Smooth muscle cell (in vitro differentiated cells): ENCODE data around the gene PDE7B. TPM values are rescaled to one million over a fixed set of nuclear protein-coding genes. Genes with fewer than 3 reads are reported as not detected.

Experiments used
- DNase-seq: peaks from one replicate; lab custom pipeline; 2025; ENCODE audit not compliant: unreplicated experiment; lab: John Stamatoyannopoulos, UW
- H2AFZ ChIP-seq: fragments of 200-600 bp; sonication (generic); 2 replicates; pipeline ENCODE4 v1.6.0; 2016; ENCODE audit warnings: antibody characterized with exemption, low read depth, mild to moderate bottlenecking
- H3F3A ChIP-seq: fragments of 200-600 bp; sonication (generic); 2 replicates; pipeline ENCODE4 v1.6.0; 2017; ENCODE audit warnings: antibody characterized with exemption, low read depth
- H3K27ac ChIP-seq: fragments of 200-600 bp; sonication (generic); 2 replicates; pipeline ENCODE4 v1.5.1; 2016; ENCODE audit warnings: low read depth, mild to moderate bottlenecking
- H3K27me3 ChIP-seq: fragments of 200-600 bp; sonication (generic); 2 replicates; pipeline ENCODE4 v1.6.1; 2016; ENCODE audit warnings: low read depth, mild to moderate bottlenecking
- H3K36me3 ChIP-seq: fragments of 200-600 bp; sonication (generic); 2 replicates; pipeline ENCODE4 v1.5.1; 2016; ENCODE audit warnings: low read depth
- H3K4me1 ChIP-seq: fragments of 200-600 bp; sonication (generic); 2 replicates; pipeline ENCODE4 v1.5.1; 2016; ENCODE audit warnings: low read depth
- H3K4me2 ChIP-seq: fragments of 200-600 bp; sonication (generic); 2 replicates; pipeline ENCODE4 v1.6.0; 2016; ENCODE audit warnings: mild to moderate bottlenecking
- H3K4me3 ChIP-seq: fragments of 200-600 bp; sonication (generic); 2 replicates; pipeline ENCODE4 v1.5.1; 2016; ENCODE audit warnings: mild to moderate bottlenecking
- H3K79me2 ChIP-seq: fragments of 200-600 bp; sonication (generic); 2 replicates; pipeline ENCODE4 v1.6.0; 2016; ENCODE audit warnings: low read depth, mild to moderate bottlenecking
- H3K9ac ChIP-seq: fragments of 200-600 bp; sonication (generic); 2 replicates; pipeline ENCODE4 v1.6.0; 2016; ENCODE audit warnings: low read depth
- H3K9me3 ChIP-seq: fragments of 200-600 bp; sonication (generic); replicated peaks from 2 replicates; pipeline ENCODE4 v1.5.1; 2016; ENCODE audit warnings: low read depth
- H4K20me1 ChIP-seq: fragments of 200-600 bp; sonication (generic); 2 replicates; pipeline ENCODE4 v1.6.0; 2016; ENCODE audit warnings: low read depth
- CTCF ChIP-seq: fragments of 200-600 bp; sonication (generic); IDR thresholded peaks from 2 replicates; pipeline ENCODE4 v1.5.1; 2017; ENCODE audit warnings: borderline replicate concordance, mild to moderate bottlenecking, antibody characterized with exemption; ENCODE audit not compliant: insufficient read depth, poor library complexity, severe bottlenecking
- WGBS: methylation state at CpG from one replicate; pipeline ENCODE4 v1.1.7; 2016; ENCODE audit warnings: low lambda C conversion rate; 5-methylcytosine and 5-hydroxymethylcytosine counted together
- polyA plus RNA-seq: library from polyadenylated mRNA; unstranded; fragments of >200 nt; fragmentation: Nextera tagmentation; extraction: Ambion mirVana; gene quantifications from 2 replicates; pipeline ENCODE4 v1.2.1, GENCODE V29; 2016
- total RNA-seq: library from RNA; depleted of rRNA; stranded (reverse); fragments of >200 nt; gene quantifications from 2 replicates; pipeline ENCODE4 v1.2.3, GENCODE V29; 2014

PDE7B gene
- total and polyA plus RNA-seq, 2 experiments from 2014 or later, result 23.5 to 36.9 TPM

- Histone ChIP-seq H3K9ac (no peak overlapping the region), H3K36me3 (no peaks in the 10 kb centered on the region), H2AFZ (no peak overlapping the region), H3K4me1 (peaks cover 6% of the 10 kb centered on the region), H3K79me2 (peaks cover 69% of the 10 kb centered on the region), H3F3A (no peaks in the 10 kb centered on the region), H3K4me3 (no peak overlapping the region), H4K20me1 (no peaks in the 10 kb centered on the region), H3K9me3 (no peaks in the 10 kb centered on the region), H3K27me3 (no peaks in the 10 kb centered on the region), H3K4me2 (peak overlapping the region; percentile 4), H3K27ac (no peak overlapping the region)
- DNase-seq, result no peak
- 71% methylated on average over 1 of the region's 1 CpG for WGBS
- TF ChIP-seq CTCF, result no peak
Observed at GRCh38 chr6:136058852-136059251, 207.4 kb downstream of the PDE7B start.

GRCh38 chr6:136059308-136059707, 207.8 kb downstream of the PDE7B start:
- Histone ChIP-seq H4K20me1 (no peaks in the 10 kb centered on the region), H3K9me3 (no peaks in the 10 kb centered on the region), H3K4me1 (peaks cover 6% of the 10 kb centered on the region), H3K36me3 (no peaks in the 10 kb centered on the region), H3K9ac (no peak overlapping the region), H3K27me3 (no peaks in the 10 kb centered on the region), H3K4me3 (no peak overlapping the region), H3F3A (no peaks in the 10 kb centered on the region), H3K27ac (no peak overlapping the region), H3K4me2 (peak overlapping the region; percentile 5), H2AFZ (no peak overlapping the region), H3K79me2 (peaks cover 73% of the 10 kb centered on the region)
- TF ChIP-seq CTCF, result no peak
- WGBS, result 83% methylated on average over 6 of the region's 6 CpGs
- DNase-seq, result no peak

- Histone ChIP-seq H2AFZ (no peak overlapping the region), H3K79me2 (peaks cover 74% of the 10 kb centered on the region), H3K27ac (peak overlapping the region; percentile 1), H3K4me3 (no peak overlapping the region), H3K36me3 (no peaks in the 10 kb centered on the region), H3K4me1 (peaks cover 6% of the 10 kb centered on the region), H3K4me2 (peak overlapping the region; percentile 29), H3K9me3 (no peaks in the 10 kb centered on the region), H4K20me1 (no peaks in the 10 kb centered on the region), H3K9ac (no peak overlapping the region), H3K27me3 (no peaks in the 10 kb centered on the region), H3F3A (no peaks in the 10 kb centered on the region)
- DNase-seq, result no peak
- no peak for TF ChIP-seq CTCF
Observed at GRCh38 chr6:136060052-136060451, 208.6 kb downstream of the PDE7B start.

GRCh38 chr6:136060759-136061158, 209.3 kb downstream of the PDE7B start:
- no peak overlapping the region for H3K4me2 ChIP-seq
- H2AFZ ChIP-seq, result no peak overlapping the region
- H3K4me1 ChIP-seq, result peaks cover 6% of the 10 kb centered on the region
- no peak for DNase-seq
- H3K4me3 ChIP-seq, result no peak overlapping the region
- H4K20me1 ChIP-seq, result no peaks in the 10 kb centered on the region
- H3K9ac ChIP-seq, result no peak overlapping the region
- peaks cover 74% of the 10 kb centered on the region for H3K79me2 ChIP-seq
- no peaks in the 10 kb centered on the region for H3K27me3 ChIP-seq
- peak overlapping the region; percentile 1 for H3K27ac ChIP-seq
- no peaks in the 10 kb centered on the region for H3F3A ChIP-seq
- H3K9me3 ChIP-seq, result no peaks in the 10 kb centered on the region
- no peaks in the 10 kb centered on the region for H3K36me3 ChIP-seq
- no peak for TF ChIP-seq CTCF
